Measurements from ENCODE around the gene PLBD2.

DNA sequence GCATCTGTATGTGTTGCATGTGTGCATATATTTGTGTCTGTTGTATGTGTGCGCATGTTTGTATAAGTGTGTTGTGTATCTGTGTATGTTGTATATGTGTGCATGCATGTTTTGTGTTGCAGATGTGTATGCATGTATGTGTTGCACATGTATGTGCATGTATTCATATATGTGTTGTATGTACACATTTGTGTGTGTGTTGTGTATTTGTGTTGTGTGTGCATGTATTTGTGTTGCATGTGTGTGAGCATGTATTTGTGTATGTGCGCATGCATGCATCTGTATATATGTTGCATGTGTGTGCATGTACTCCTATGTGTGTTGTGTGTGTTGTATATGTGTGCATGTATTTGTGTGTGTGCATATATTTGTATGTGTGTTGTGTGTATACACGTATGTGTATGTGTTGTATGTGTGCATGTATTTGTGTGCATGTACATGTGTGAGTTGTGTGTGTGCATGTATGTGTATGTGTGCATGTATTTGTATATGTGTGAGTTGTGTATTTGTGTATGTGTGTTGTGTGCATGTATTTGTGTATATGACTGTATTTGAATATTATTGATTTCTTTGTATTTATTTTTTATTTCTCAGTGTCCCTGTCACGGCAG is 40.2 kb upstream of the PLBD2 start:
- no peak for TF ChIP-seq POLR2AphosphoS5 (IDR thresholded peaks at IDR 0.05; ENCODE audit: low read depth, low read length)
- TF ChIP-seq SIN3A (IDR thresholded peaks at IDR 0.05; ENCODE audit: borderline replicate concordance, insufficient read depth, low read length) = no peak
